H1 (cell line): Measurements from ENCODE around the gene ABCG1.

ENCODE experiments used
- ATF2 ChIP-seq: IDR thresholded peaks from 2 replicates; pipeline ENCODE4 v1.6.1; 2012; ENCODE audit warnings: low read length, inconsistent platforms
- CTCF ChIP-seq, 3 experiments: IDR thresholded peaks; 1 replicate in 2 of 3; 2 replicates in 1 of 3; pipeline versions ENCODE4 v1.5.1 to v1.6.1; 2011; ENCODE audit warnings: low read length in 3 of 3, mild to moderate bottlenecking in 3 of 3, inconsistent platforms in 2 of 3, low read depth in 1 of 3, moderate library complexity in 1 of 3; ENCODE audit not compliant: insufficient read depth in 1 of 3; ENCODE audit errors: control extremely low read depth in 1 of 3
- GABPA ChIP-seq: IDR thresholded peaks from 2 replicates; pipeline ENCODE4 v1.6.1; 2011; ENCODE audit warnings: mild to moderate bottlenecking, low read length, moderate library complexity, borderline replicate concordance; ENCODE audit not compliant: insufficient read depth
- JUN ChIP-seq: IDR thresholded peaks from 2 replicates; pipeline ENCODE4 v1.6.1; 2011; ENCODE audit warnings: low read depth, mild to moderate bottlenecking, improper control_type of control experiment, low read length
- MAFK ChIP-seq: IDR thresholded peaks from 2 replicates; pipeline ENCODE4 v1.6.1; 2012; ENCODE audit warnings: low read depth, mild to moderate bottlenecking, improper control_type of control experiment, low read length
- MAX ChIP-seq: IDR thresholded peaks from 2 replicates; pipeline ENCODE4 v1.6.1; 2012; ENCODE audit warnings: inconsistent platforms
- SAP30 ChIP-seq: fragments of 300-600 bp; sonication (generic); IDR thresholded peaks from 2 replicates; pipeline ENCODE4 v1.7.1; 2012; ENCODE audit warnings: low read length, moderate library complexity, mild to moderate bottlenecking, inconsistent platforms; ENCODE audit not compliant: insufficient read depth, insufficient replicate concordance
- SIRT6 ChIP-seq: IDR thresholded peaks from one replicate; pipeline ENCODE4 v1.7.1; 2012; ENCODE audit warnings: low read length, inconsistent platforms
- SIX5 ChIP-seq: IDR thresholded peaks from 2 replicates; pipeline ENCODE4 v1.6.1; 2011; ENCODE audit warnings: mild to moderate bottlenecking, low read depth, low read length
- TAF1 ChIP-seq: IDR thresholded peaks from 2 replicates; pipeline ENCODE4 v1.6.1; 2011; ENCODE audit warnings: mild to moderate bottlenecking, low read depth, low read length
- USF2 ChIP-seq: IDR thresholded peaks from 2 replicates; pipeline ENCODE4 v1.6.1; 2011; ENCODE audit warnings: low read length, improper control_type of control experiment
- ZNF274 ChIP-seq: IDR thresholded peaks from 2 replicates; pipeline ENCODE4 v1.7.0; 2012; ENCODE audit warnings: low read length, borderline replicate concordance; ENCODE audit errors: extremely low read depth

- no peak for TF ChIP-seq CTCF (IDR thresholded peaks at IDR 0.05; ENCODE audit: control extremely low read depth in 1 of 3, insufficient read depth in 1 of 3, low read depth in 1 of 3, low read length in 3 of 3)
- TF ChIP-seq GABPA: no peak
- TF ChIP-seq MAFK: no peak
- TF ChIP-seq SAP30: no peak
- no peak for TF ChIP-seq ATF2
- no peak for TF ChIP-seq USF2
- no peak for TF ChIP-seq SIRT6
- no peak for TF ChIP-seq TAF1
- no peak for TF ChIP-seq JUN
- no peak for TF ChIP-seq SIX5
- TF ChIP-seq ZNF274: no peak
- TF ChIP-seq MAX: no peak
These were observed 60.9 kb downstream of the ABCG1 start for GRCh38 chr21:42279888-42280287.
